Thyroid gland (tissue), 4 donors: ENCODE data around the gene LIN37.

Experiments
- POLR2A ChIP-seq, 2 donors: fragments of 450-650 bp; IDR thresholded peaks; one replicate each; pipeline ENCODE4 v1.6.1; 2017; ENCODE audit warnings: antibody characterized with exemption in 2 of 2, mild to moderate bottlenecking in 2 of 2, moderate library complexity in 1 of 2
- TF ChIP-seq, protein P1 (sequence below), 6 experiments: fragments of 200-600 bp in 3 of 6; fragments of 450-650 bp in 3 of 6; sonication (generic) in 3 of 6; IDR thresholded peaks; one replicate each; pipeline ENCODE4 v1.5.1; 2016 to 2019; ENCODE audit warnings: antibody characterized with exemption in 6 of 6, mild to moderate bottlenecking in 2 of 6, inconsistent platforms in 1 of 6, moderate library complexity in 1 of 6

GRCh38 chr19:35743640-35744429, 4.5 kb upstream of the LIN37 start:
- TF ChIP-seq, protein P1, sequence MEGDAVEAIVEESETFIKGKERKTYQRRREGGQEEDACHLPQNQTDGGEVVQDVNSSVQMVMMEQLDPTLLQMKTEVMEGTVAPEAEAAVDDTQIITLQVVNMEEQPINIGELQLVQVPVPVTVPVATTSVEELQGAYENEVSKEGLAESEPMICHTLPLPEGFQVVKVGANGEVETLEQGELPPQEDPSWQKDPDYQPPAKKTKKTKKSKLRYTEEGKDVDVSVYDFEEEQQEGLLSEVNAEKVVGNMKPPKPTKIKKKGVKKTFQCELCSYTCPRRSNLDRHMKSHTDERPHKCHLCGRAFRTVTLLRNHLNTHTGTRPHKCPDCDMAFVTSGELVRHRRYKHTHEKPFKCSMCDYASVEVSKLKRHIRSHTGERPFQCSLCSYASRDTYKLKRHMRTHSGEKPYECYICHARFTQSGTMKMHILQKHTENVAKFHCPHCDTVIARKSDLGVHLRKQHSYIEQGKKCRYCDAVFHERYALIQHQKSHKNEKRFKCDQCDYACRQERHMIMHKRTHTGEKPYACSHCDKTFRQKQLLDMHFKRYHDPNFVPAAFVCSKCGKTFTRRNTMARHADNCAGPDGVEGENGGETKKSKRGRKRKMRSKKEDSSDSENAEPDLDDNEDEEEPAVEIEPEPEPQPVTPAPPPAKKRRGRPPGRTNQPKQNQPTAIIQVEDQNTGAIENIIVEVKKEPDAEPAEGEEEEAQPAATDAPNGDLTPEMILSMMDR (IDR thresholded peaks at IDR 0.05): no peak
- no peak for TF ChIP-seq POLR2A (IDR thresholded peaks at IDR 0.05)
